ENCODE results near the gene TRAF6.

GRCh38 chr11:36485298-36486002 lies 24.6 kb downstream of the TRAF6 start:
- no peak for TF ChIP-seq POLR2A (IDR thresholded peaks at IDR 0.05)
- TF ChIP-seq, protein P1, sequence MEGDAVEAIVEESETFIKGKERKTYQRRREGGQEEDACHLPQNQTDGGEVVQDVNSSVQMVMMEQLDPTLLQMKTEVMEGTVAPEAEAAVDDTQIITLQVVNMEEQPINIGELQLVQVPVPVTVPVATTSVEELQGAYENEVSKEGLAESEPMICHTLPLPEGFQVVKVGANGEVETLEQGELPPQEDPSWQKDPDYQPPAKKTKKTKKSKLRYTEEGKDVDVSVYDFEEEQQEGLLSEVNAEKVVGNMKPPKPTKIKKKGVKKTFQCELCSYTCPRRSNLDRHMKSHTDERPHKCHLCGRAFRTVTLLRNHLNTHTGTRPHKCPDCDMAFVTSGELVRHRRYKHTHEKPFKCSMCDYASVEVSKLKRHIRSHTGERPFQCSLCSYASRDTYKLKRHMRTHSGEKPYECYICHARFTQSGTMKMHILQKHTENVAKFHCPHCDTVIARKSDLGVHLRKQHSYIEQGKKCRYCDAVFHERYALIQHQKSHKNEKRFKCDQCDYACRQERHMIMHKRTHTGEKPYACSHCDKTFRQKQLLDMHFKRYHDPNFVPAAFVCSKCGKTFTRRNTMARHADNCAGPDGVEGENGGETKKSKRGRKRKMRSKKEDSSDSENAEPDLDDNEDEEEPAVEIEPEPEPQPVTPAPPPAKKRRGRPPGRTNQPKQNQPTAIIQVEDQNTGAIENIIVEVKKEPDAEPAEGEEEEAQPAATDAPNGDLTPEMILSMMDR (IDR thresholded peaks at IDR 0.05), result no peak
